GM12801 (cell line): ENCODE data around the gene LSAMP.

Source experiments
- TF ChIP-seq, protein P1 (sequence below): IDR thresholded peaks from one replicate; pipeline ENCODE4 v1.5.1; 2011; ENCODE audit warnings: control low read depth; ENCODE audit not compliant: insufficient read length; ENCODE audit errors: extremely low read depth

LSAMP gene

DNA sequence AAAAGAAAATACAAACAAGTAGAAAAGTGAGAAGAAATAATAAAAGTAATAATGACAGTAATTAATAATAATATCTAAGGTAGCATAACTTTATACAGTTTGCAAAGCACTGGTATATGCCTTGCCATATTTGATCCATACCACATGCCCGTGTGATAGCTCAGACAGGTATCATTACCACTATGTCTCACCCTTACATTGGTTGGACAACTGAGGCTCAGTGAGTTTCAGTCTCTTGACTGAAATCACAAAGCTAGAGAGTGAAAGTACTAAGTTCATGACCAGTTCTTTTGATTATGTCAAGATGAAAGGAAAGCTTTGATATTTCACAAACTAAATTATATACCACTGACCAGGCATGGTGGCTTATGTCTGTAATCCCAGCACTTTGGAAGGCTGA is 413.1 kb downstream of the LSAMP start:
- TF ChIP-seq, protein P1, sequence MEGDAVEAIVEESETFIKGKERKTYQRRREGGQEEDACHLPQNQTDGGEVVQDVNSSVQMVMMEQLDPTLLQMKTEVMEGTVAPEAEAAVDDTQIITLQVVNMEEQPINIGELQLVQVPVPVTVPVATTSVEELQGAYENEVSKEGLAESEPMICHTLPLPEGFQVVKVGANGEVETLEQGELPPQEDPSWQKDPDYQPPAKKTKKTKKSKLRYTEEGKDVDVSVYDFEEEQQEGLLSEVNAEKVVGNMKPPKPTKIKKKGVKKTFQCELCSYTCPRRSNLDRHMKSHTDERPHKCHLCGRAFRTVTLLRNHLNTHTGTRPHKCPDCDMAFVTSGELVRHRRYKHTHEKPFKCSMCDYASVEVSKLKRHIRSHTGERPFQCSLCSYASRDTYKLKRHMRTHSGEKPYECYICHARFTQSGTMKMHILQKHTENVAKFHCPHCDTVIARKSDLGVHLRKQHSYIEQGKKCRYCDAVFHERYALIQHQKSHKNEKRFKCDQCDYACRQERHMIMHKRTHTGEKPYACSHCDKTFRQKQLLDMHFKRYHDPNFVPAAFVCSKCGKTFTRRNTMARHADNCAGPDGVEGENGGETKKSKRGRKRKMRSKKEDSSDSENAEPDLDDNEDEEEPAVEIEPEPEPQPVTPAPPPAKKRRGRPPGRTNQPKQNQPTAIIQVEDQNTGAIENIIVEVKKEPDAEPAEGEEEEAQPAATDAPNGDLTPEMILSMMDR: no peak

DNA sequence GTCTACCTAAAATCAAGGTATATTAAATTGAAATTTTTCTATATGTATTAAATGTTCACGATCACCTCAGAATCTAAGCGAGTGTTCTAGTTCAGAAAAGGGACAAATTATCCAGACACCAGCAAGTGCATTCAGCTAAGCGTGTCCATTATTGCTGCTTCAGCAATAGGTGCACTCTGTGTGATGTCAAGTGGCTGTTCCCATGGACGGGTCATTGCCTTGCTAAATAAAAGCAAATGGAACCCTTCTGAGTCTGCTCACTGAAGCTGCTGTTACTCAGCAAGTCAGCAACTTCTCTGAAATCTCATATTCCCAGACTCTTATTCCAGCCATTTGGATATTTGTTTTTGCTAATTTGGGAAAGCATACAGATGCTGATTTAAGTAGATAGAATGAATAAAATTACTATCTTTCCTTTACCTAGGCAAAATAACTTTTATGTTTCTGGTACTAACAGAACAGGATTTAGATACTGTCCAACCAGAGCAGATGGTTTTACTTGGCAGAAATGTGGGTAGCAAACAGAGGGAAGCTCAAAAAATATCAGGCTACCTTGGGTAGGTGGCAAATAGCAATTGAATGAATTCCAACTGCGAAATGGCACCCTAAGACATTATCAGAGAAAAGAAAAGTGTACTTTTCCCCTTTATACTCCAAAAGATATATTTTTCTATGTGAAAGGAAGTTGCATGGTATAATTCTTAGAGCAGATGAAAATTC is 415.0 kb downstream of the LSAMP start:
- TF ChIP-seq, protein P1: no peak

DNA sequence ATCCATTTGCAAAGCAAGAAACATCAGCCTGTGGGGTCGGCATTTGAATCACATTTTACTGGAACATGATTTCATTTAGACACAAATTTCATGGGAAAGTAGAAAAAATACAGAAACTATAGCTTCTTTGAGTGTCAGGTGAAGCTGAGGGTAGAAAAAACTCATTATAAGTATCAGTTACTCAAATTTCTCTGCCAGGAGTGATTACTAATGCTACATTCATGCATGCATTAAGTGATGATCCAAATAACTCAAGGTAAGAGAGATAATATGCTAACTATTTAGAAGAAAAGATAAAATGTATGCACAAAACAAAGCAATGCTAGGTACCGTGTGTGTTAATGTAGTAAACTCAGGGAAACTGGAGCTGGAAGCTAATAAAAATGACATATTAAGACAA is 416.0 kb downstream of the LSAMP start:
- TF ChIP-seq, protein P1: no peak

DNA sequence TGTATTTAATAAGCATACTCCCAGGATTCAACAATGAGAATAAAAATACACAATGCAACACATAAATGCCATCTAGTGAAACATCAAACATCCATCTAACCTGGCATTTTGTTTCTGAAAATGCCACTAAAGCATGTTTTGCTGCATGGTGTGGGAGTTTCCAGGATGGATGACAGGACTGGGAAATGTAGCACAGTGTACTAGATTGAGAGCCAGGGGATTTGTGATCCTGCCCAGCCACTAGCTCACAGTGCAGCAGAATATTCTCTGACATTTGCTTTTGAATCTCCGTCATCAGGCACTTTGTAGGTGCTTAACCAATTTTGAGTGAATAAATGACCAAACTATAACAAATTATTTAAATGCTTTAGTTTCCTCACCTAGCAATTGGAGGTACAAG is 417.1 kb downstream of the LSAMP start:
- TF ChIP-seq, protein P1: no peak

DNA sequence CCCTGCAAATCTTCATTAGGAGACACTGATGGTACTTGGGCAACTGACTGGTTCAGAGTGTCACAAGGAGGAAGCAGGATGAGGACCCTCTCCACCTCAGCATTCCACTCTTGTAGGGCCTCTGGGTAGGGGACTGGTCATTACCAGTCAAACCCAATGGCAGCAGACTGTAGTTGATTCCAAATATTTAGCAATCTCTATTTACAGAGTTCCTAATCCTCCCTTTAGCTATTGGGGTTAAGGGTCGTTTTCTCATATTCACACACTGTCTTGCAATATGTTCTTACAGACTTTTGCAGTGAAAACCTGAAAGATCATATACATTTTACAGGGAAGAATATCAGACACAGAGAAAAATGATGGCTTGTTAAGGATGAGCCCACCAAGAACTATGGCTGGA is 424.3 kb downstream of the LSAMP start:
- TF ChIP-seq, protein P1: no peak

DNA sequence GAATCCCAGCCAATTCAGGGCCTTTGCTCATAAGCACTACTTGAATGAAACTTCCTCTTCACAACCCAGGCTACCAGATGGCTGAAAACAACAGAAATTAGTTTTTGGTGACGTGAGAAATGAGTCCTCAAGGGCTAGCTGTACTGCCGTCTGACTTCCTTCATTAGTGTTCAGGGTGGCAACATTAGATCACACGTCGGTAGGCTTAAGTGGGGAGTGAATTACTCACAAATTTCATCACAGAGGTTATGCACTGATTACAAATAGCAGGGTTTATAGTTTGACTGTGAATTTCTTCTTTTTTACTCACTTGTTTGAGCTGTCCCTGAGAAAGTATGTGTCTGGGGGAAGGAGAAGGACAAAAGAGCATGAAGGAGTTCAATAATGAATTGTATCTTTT is 424.8 kb downstream of the LSAMP start:
- TF ChIP-seq, protein P1: no peak

DNA sequence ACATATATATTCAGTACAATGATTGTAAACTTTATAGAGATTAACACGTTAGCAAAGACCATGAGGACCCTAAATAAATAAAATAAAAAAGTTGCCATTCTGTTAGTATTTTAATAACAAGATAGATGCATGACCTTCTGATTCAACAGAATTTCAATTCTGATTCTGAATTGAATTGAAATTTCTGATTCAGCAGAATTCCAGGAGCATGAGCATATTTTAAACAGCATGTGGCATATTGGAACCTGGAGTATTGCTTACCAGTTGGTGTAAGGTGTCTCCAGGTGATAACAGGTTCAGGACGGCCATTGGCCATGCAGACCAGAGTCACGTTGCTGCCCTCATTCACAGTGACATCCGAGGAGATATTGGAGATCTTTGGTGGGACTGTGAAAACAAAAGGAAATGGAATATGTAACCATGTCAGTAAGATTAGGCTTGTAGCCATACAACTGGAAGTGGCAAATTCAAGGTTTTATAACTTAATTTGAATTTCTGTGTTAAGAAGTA is 426.0 kb downstream of the LSAMP start:
- TF ChIP-seq, protein P1: no peak

DNA sequence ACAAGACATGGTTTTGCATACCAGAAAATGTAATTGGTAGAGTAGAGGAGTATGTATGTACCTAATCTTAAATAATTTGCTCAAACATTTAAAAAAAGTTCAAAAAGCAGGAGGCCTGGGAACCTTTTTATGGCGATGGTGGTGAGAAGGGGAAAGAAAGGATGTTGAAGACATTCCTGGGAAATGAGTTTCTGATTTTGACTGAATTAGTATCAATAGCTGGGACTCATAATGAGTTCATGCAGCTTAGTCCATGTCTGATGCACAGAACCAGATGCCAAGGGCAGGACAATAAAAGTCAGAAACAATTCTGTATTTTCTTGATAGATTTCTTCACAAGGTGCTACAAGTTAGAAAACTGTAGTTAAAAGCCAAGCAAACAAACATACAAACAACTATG is 426.6 kb downstream of the LSAMP start:
- TF ChIP-seq, protein P1: no peak
